ENCODE results near the gene ZNF37A.
"Not testable (repeated sequence)": the region's sequence is repeated elsewhere in the genome, so short reads cannot be mapped to it uniquely, and the experiment has no call there.

Gene ZNF37A

GRCh38 chr10:38094158-38094926, at the start of gene ZNF37A:
Gene ZNF37A, plus strand, starts transcription at chr10:38094337. Its CDS starts 2,281 bp downstream, at chr10:38096618.
- Mint-ChIP-seq H3K36me3 (peaks cover 33% of the 10 kb centered on the region), H3K4me3 (peak within 1 kb of the TSS; percentile 92), H3K27ac (peak within 1 kb of the TSS; percentile 94), H3K9me3 (ENCODE audit: low read depth) (peaks cover 16% of the 10 kb centered on the region), H3K4me1 (ENCODE audit: low read depth) (peaks cover 33% of the 10 kb centered on the region), H3K27me3 (no peaks in the 10 kb centered on the region)

DNA sequence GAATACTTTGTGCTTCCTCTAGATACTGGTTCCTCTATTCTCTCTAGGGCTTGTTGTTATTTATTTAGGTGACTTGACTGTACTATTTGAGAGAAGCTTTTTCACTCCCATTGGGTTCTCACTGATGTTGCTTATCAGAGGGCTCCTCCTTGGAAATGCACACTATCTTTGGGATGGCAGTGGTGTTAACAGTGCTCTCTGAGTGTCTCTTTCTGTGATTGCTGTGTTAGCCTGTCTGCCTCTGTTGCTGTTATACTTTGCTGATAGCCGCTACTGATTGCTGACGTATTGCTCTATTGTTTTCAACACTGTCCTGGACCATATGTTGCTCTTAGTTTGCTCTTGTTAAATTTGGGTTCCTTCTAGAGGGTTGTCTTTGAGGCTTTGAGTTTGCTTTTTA, 49.0 kb upstream of the ZNF37A start:
- peaks cover 24% of the 10 kb centered on the region for H3K9me3 Mint-ChIP-seq (ENCODE audit: low read depth)
- peaks cover 31% of the 10 kb centered on the region for H3K4me1 Mint-ChIP-seq (ENCODE audit: low read depth)
- peaks cover 58% of the 10 kb centered on the region for H3K36me3 Mint-ChIP-seq
- no peak overlapping the region for H3K27ac Mint-ChIP-seq
- no peaks in the 10 kb centered on the region for H3K27me3 Mint-ChIP-seq
- H3K4me3 Mint-ChIP-seq: peak overlapping the region; percentile 18

DNA sequence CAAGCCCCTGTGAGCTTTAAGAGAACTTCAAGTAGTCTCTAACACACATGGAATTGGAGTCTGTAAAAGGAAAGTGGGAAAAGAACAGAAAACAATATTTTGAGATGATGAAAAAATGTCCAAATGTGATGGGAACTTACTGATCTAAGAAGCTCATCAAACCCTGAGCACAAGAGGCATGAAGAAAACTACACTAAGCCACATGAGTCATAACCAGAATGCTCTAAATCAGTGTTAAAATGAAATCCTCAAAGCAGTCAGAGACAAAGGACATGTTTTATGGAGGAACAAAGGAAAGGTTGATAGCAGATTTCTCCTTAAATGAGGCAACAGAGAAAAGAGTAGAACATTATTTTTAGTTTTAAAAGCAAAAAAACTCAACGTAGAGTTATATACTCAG, 46.5 kb upstream of the ZNF37A start:
- H3K4me1 Mint-ChIP-seq (ENCODE audit: low read depth): peaks cover 20% of the 10 kb centered on the region
- H3K36me3 Mint-ChIP-seq: peaks cover 54% of the 10 kb centered on the region
- no peak overlapping the region for H3K27ac Mint-ChIP-seq
- H3K9me3 Mint-ChIP-seq (ENCODE audit: low read depth): peaks cover 25% of the 10 kb centered on the region
- no peaks in the 10 kb centered on the region for H3K27me3 Mint-ChIP-seq
- no peak overlapping the region for H3K4me3 Mint-ChIP-seq

- Mint-ChIP-seq H3K27ac (no peak overlapping the region), H3K27me3 (no peaks in the 10 kb centered on the region), H3K4me1 (ENCODE audit: low read depth) (peaks cover 2% of the 10 kb centered on the region), H3K9me3 (ENCODE audit: low read depth) (peaks cover 42% of the 10 kb centered on the region), H3K4me3 (no peak overlapping the region), H3K36me3 (peaks cover 64% of the 10 kb centered on the region)
These were observed 43.9 kb upstream of the ZNF37A start for GRCh38 chr10:38050212-38050611.

DNA sequence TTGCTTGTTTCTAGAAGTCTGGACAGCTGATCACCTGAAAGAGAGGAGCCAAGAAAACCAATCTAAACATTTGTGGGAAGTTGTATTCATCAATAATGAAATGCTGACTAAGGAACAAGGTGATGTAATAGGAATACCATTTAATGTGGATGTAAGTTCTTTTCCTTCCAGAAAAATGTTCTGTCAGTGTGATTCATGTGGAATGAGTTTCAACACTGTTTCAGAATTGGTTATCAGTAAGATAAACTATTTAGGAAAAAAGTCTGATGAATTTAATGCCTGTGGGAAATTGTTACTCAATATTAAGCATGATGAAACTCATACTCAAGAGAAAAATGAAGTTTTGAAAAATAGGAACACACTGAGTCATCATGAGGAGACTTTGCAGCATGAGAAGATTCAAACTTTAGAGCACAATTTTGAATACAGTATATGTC, 39.8 kb upstream of the ZNF37A start:
- Mint-ChIP-seq H3K27me3 (no peaks in the 10 kb centered on the region), H3K9me3 (ENCODE audit: low read depth) (peaks cover 46% of the 10 kb centered on the region)

GRCh38 chr10:38055274-38055894, 38.8 kb upstream of the ZNF37A start:
- not testable (repeated sequence) for H3K27ac Mint-ChIP-seq; H3K4me1 Mint-ChIP-seq (ENCODE audit: low read depth); H3K27me3 Mint-ChIP-seq; H3K4me3 Mint-ChIP-seq
- Mint-ChIP-seq H3K36me3 (peaks cover 76% of the 10 kb centered on the region), H3K9me3 (ENCODE audit: low read depth) (peaks cover 45% of the 10 kb centered on the region)

More for the DNA sequence above, 39.8 kb upstream of the ZNF37A start:
- Mint-ChIP-seq H3K4me3 (no peak overlapping the region), H3K4me1 (ENCODE audit: low read depth) (no peaks in the 10 kb centered on the region), H3K27ac (no peak overlapping the region), H3K36me3 (peaks cover 72% of the 10 kb centered on the region)

DNA sequence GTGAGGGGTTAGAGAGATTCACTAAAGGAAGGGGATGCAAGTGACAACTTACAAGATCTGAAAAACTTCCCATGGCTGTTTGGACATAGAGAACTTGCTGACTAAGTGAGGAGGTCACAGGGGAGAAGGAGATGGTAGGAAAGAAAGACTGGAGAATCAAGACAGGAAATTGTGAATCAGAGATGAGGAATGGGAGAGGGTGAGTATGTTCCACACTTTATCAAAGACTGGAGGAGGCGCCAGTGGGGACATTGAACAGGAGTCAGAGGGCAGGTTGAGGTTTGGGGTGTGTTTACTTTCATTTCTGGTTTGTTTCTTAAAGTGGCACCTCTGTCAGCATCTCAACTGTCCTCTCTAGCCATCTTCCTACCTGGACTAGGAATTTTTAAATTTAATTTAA, 24.5 kb upstream of the ZNF37A start:
- H3K27me3 Mint-ChIP-seq; H3K9me3 Mint-ChIP-seq (ENCODE audit: low read depth); H3K27ac Mint-ChIP-seq; H3K4me3 Mint-ChIP-seq; H3K4me1 Mint-ChIP-seq (ENCODE audit: low read depth); H3K36me3 Mint-ChIP-seq: not testable (repeated sequence)

DNA sequence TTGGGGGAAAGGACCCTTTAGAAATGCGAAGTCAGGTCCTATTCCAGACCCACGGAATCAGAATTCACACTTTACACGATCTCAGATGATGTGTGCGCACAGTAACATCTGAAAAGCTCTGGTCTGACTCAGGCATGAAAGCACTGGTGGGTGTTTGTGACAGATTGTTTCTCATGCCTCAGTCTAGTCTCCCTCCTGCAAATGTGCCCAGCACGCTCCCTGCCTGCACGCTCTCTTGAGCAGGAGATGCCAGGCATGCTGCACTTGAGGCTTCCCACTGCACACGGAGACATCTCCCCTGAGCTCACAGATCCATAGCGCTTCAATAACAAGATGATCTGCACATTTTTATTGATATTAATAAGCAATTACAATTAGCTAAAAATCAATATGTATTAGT, 23.6 kb upstream of the ZNF37A start:
- Mint-ChIP-seq H3K4me1 (ENCODE audit: low read depth) (peaks cover 4% of the 10 kb centered on the region), H3K36me3 (no peaks in the 10 kb centered on the region), H3K9me3 (ENCODE audit: low read depth) (peaks cover 8% of the 10 kb centered on the region), H3K27ac (no peak overlapping the region), H3K4me3 (no peak overlapping the region), H3K27me3 (peaks cover 2% of the 10 kb centered on the region)

- H3K27ac Mint-ChIP-seq: no peak overlapping the region
- H3K4me3 Mint-ChIP-seq: no peak overlapping the region
- no peaks in the 10 kb centered on the region for H3K36me3 Mint-ChIP-seq
- peaks cover 4% of the 10 kb centered on the region for H3K9me3 Mint-ChIP-seq (ENCODE audit: low read depth)
- H3K4me1 Mint-ChIP-seq (ENCODE audit: low read depth): peaks cover 4% of the 10 kb centered on the region
- H3K27me3 Mint-ChIP-seq: peaks cover 2% of the 10 kb centered on the region
These were observed 21.6 kb upstream of the ZNF37A start for GRCh38 chr10:38072552-38072951.

DNA sequence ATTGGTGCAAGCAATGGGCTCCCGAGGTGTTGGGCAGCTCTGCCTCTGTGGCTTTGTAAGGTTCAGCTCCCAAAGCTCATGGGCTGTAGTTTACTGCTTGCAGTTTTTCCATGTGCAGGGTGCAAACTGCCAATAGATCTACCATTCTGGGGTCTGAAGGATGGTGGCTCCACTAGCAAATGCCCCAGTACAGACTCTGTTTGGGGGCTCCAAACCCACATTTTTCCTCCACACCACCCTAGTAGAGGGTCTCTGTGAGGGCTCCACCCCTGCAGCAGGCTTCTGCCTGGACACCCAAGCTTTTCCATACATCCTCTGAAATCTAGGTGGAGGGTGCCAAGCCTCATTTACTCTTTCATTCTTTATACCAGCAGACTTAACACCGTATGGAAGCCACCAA, 17.4 kb upstream of the ZNF37A start:
- H3K4me3 Mint-ChIP-seq: no peak overlapping the region
- H3K27ac Mint-ChIP-seq: no peak overlapping the region
- H3K36me3 Mint-ChIP-seq: peaks cover 3% of the 10 kb centered on the region
- H3K4me1 Mint-ChIP-seq (ENCODE audit: low read depth): no peaks in the 10 kb centered on the region
- peaks cover 4% of the 10 kb centered on the region for H3K27me3 Mint-ChIP-seq
- peaks cover 9% of the 10 kb centered on the region for H3K9me3 Mint-ChIP-seq (ENCODE audit: low read depth)

DNA sequence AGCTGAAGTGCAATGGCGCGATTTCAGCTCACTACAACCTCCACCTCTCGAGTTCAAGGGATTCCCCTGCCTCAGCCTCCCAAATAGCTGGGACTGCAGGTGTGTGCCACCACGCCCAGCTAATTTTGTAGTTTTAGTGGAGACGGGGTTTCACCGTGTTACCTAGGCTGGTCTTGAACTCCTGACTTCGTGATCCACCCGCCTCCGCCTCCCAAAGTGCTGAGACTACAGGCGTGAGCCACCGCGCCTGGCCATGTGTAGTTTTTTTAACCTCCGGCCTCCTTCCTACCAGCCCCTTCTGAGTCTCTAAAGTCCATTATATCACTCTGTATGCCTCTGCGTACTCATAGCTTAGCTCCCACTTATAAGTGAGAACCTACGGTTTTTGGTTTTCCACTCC, 819 bp upstream of the ZNF37A start:
- not testable (repeated sequence) for H3K9me3 Mint-ChIP-seq (ENCODE audit: low read depth); H3K27me3 Mint-ChIP-seq
- Mint-ChIP-seq H3K4me1 (ENCODE audit: low read depth) (peaks cover 28% of the 10 kb centered on the region), H3K27ac (peak overlapping the region; percentile 94), H3K36me3 (peaks cover 22% of the 10 kb centered on the region), H3K4me3 (peak overlapping the region; percentile 92)

GRCh38 chr10:38093816-38094157, 350 bp upstream of the ZNF37A start:
- Mint-ChIP-seq H3K27me3 (no peaks in the 10 kb centered on the region), H3K9me3 (ENCODE audit: low read depth) (peaks cover 10% of the 10 kb centered on the region), H3K36me3 (peaks cover 27% of the 10 kb centered on the region), H3K4me1 (ENCODE audit: low read depth) (peaks cover 30% of the 10 kb centered on the region), H3K4me3 (peak overlapping the region; percentile 92), H3K27ac (peak overlapping the region; percentile 94)

DNA sequence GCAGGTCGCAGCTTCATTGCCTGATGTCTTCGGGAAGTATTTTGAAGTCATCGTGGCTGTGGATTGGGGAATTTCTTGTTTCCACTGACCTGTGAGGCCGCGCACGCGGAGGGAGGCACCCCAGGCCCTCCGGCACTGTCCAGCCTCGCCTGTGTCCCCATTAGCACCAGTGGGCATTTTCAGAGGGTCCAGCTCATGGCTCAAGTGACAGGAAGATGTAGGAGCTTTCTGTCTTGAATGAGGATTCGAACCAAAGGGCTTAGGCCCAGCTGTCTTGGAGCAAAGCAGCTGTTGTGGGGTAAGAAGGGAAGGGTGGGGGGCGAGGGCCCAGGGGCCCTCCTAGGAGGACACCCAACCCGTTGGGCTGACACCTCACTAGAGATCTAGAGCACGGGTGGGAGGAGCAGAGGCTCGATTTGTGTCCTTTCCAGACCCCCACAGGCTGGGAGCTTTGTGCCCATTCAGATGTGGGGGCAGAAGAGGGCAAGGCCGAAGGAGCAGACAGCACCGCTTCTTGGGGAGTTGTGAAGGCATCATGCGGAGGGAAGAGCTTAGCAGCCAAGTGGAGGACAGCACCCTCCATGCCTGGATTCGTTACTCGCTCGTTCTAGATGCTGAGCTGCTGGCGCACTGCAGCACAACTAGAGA, 914 bp downstream of the ZNF37A start:
- Mint-ChIP-seq H3K9me3 (ENCODE audit: low read depth) (peaks cover 22% of the 10 kb centered on the region), H3K36me3 (peaks cover 40% of the 10 kb centered on the region), H3K4me3 (peak overlapping the region; percentile 92), H3K27me3 (no peaks in the 10 kb centered on the region), H3K27ac (peak overlapping the region; percentile 51), H3K4me1 (ENCODE audit: low read depth) (peaks cover 35% of the 10 kb centered on the region)

DNA sequence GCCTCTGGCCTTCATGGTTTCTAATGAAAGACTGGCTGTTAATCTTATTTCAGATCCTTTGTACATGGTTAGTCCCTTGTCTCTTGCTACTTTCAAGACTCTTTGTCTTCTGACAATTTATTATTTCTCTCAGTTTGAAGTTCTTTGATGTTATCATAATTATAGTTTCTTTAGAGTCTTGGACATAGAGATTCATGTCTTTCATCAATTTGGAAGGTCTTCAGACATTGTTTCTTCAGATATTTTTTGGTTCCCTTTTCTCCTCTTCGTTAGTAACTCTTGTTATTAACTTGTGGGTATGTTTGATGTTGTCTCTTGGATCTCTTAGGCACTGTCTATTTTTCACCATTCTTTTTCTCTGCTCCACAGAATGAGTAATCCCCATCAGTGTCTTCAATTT, 8.7 kb downstream of the ZNF37A start:
- Mint-ChIP-seq H3K4me1 (ENCODE audit: low read depth) (peaks cover 10% of the 10 kb centered on the region), H3K36me3 (peaks cover 83% of the 10 kb centered on the region), H3K27me3 (no peaks in the 10 kb centered on the region), H3K27ac (no peak overlapping the region), H3K4me3 (no peak overlapping the region), H3K9me3 (ENCODE audit: low read depth) (peaks cover 54% of the 10 kb centered on the region)

DNA sequence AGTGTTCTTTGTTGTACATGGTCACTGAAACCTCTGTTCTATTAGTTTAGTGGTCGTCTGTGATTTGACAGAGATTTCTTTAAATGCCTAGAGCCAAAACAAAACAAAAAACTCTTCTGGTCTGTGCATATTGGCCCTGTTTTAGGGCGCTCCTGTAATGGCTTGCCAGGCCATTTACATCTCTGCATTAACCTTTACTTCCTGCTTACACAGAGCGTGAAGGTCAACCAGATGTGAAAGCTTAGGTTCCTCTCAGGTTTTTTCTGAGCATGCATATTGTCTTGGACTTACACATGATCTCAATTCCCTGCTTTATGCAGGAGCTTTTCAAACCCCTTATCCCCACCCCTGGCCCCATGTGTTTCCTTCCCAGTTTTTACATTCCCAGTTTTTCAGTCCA, 9.6 kb downstream of the ZNF37A start:
- no peak overlapping the region for H3K27ac Mint-ChIP-seq
- H3K36me3 Mint-ChIP-seq: peaks cover 80% of the 10 kb centered on the region
- H3K4me1 Mint-ChIP-seq (ENCODE audit: low read depth): peaks cover 6% of the 10 kb centered on the region
- no peaks in the 10 kb centered on the region for H3K27me3 Mint-ChIP-seq
- H3K9me3 Mint-ChIP-seq (ENCODE audit: low read depth): peaks cover 51% of the 10 kb centered on the region
- no peak overlapping the region for H3K4me3 Mint-ChIP-seq

Data from activated naive CD8-positive, alpha-beta T cell (primary cell).